Measurements from ENCODE around the gene SLIT3. TPM values are rescaled to one million over a fixed set of nuclear protein-coding genes. Genes with fewer than 3 reads are reported as not detected.

The SLIT3 gene
- total RNA-seq, 1 donor from 2014 or later = 3.5 TPM

DNA sequence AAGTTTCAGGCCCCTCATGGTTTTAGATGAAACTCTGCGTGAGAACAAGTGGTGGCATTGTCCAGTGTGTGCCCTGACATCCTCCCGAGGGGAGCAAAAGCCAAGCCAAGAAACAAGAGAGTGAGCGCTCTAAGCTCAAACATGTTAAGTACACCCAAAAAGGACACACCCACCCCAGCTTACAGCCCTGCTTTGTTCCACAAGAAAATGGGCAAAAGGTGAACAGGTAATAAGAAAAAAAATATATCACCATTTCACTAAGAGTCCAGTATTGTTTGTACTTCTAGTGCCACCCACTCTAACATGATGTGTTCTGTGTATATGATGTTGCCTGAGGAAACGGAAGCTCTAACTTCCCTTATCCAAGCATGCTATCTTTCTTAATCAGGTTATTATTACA, 278.2 kb downstream of the SLIT3 start:
- no peak for ATAC-seq

GRCh38 chr5:169020102-169020501, 280.8 kb downstream of the SLIT3 start:
- ATAC-seq = no peak

- no peak for ATAC-seq
Measured at GRCh38 chr5:169018925-169019324, 282.0 kb downstream of the SLIT3 start.

- ATAC-seq = no peak
Measured at GRCh38 chr5:169015991-169016390, 284.9 kb downstream of the SLIT3 start.

- ATAC-seq = no peak
Measured at GRCh38 chr5:169013846-169014245, 287.1 kb downstream of the SLIT3 start.

- ATAC-seq = no peak
Measured at GRCh38 chr5:169013208-169013728, 287.7 kb downstream of the SLIT3 start.

- ATAC-seq = no peak
Measured at GRCh38 chr5:169012450-169012849, 288.5 kb downstream of the SLIT3 start.

- ATAC-seq = no peak
Measured at GRCh38 chr5:169011451-169011850, 289.5 kb downstream of the SLIT3 start.

DNA sequence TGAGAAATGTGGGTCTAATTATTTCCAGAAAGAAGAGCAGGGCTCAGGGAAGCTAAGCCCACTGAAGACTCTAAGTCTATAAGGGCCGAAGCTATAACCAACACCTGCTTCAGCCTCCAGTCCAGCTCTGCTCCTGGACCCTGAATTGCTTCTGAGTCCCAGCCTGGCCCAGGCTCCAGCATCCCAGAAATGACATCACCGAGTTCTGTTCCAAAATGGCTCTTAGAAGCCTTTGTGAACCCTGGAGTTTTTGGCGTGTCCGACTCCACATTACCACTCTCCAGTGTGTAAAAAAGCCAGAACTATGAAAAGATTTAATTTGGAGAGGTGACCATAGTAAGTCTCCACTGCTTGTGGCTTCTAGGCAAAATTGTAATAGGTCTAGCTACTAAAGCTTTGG, 289.9 kb downstream of the SLIT3 start:
- no peak for ATAC-seq

DNA sequence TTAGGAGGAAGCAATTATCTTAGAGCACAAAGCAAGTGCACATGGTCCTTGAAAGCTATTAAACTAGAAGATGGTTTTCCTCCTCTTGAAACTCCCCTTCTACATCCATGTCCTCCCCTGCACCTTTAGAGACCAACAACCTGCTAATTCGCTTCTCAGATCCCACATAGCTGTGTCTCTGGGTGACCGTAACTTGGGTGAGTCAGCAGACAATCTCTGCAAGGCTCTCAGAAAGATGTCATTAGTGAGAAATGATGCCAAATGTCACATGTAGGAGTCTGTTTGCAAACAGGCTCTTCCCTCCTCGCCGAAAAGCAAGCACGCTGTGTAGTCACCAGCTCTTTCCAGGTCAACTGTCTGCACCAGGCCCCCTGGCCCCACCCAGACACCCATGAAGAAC, 291.8 kb downstream of the SLIT3 start:
- no peak for ATAC-seq

GRCh38 chr5:169006842-169007790, 293.8 kb downstream of the SLIT3 start:
- peak; percentile 59 for ATAC-seq

- no peak for ATAC-seq
Measured at GRCh38 chr5:169004551-169004950, 296.4 kb downstream of the SLIT3 start.

DNA sequence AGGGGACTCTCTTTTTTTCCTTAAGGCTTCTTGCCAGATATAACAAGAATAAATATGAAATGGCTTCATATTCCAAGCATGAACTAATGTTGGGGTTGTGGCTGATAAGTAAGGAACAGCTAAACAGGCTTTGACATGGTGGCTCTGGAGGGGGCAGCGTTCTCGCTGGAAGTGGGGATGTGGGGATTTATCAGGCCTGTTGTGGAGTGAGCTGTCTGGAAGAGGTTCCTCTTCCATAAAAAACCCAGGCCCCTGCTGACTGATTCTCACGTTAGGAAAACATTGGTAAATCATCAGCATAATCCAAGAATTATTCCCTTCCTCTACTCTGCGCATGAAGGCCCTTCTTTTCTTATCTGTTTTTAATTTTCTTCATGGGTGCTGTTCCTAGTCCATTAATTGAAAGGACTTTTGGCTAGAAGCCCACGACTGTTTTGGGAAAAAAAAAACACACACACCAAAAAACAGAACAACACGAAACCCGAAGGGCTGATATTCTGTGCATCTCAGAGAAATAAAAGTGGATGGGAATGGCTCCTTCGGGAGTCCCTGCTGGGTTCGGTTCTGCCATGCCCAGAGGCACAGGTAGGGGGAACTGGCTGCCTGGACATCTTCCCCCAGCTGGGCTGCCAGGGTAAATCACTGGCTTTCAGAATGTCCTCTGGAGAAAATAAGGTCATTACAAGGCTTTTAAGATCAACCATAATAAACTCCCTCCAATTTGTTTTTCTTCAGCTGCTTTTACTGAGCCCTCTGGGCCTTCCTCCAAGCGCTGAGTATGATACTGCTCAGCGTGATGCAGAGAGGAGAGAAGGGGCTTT, 297.0 kb downstream of the SLIT3 start:
- ATAC-seq = no peak

DNA sequence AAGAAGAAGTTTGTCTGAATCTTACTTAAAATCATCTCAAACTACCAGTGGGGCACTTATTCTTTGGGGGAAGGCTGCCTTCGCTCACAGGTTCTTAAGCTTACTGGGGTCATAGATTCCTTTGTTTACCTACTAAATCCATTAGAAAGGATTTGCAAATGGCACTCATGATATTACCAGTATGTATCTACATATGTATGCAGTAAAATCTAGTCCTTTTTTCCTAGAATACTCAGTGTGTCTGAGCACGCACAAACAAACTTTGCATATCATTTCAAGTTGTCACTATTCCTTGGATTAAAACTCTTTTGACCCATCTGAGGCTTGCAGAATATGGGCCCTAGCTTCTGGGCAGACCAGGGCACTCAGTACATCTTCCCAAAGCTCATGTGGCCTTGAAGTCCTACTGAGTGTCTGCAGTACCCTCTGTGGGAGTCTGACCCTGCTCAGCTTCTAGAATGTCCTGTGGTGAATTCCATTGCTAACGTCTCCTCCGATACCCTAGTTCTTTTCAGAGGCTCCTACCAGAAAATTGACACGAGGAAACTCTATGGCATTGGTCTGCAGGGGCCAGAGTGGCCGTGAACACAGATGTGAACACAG, 297.9 kb downstream of the SLIT3 start:
- ATAC-seq = no peak

DNA sequence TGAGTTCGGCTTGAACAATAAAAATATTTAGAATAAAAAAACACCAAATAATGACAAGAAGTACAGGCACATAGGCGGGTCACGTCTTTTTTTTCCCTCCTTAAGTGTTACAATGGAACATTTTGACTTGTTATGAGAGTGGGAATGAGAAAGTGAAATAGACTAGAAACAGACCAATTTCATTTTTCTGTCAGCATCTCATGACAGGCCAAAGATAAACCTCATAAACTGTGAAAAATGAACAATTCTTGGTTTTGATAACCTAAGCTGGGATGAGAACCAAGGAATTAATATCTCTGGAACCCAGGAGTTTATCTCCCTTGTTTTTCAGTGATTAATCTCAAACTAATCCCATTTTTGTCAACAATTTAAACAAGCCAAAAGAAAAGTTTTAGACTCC, 299.5 kb downstream of the SLIT3 start:
- ATAC-seq = no peak

- ATAC-seq = no peak
Measured at GRCh38 chr5:168995024-168995423, 305.9 kb downstream of the SLIT3 start.

DNA sequence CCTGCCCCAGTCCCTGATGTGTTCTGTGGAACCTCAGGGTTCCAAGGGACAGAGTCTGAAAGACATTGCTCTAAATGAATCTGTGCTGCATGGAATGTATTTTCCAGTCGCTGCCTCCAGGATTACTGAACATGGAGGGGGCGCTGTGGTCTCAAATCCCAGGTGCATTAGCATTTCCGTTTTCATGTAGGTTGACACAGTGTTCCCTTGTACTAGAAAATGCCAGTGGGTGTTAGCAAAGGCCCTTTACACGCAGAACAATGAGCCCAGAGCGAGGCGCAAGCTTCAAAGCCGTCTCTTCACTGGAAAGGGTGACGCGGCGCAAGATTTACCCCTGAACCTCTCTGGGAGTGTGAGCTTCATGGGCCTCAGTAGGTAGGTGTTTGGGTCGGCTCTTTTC, 308.3 kb downstream of the SLIT3 start:
- no peak for ATAC-seq

DNA sequence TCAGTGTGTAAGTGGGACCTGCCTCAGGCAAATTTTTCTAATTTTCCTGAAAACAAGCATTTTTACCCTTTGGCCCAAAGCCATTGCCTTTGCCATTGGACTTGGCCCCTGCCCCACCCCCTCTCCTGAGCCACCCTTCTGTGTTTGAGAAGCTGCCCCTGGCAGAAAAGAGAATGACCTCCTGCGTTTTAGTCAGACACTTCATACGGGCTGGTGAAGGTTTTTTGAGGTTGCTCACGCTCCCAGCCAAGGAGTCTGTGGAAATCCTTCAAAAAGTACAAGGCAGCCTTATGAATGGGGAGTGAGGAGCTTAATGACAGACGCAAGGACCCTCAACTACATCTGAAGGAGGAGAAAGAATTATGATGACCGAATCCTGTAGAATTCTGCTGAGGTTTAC, 308.9 kb downstream of the SLIT3 start:
- no peak for ATAC-seq

DNA sequence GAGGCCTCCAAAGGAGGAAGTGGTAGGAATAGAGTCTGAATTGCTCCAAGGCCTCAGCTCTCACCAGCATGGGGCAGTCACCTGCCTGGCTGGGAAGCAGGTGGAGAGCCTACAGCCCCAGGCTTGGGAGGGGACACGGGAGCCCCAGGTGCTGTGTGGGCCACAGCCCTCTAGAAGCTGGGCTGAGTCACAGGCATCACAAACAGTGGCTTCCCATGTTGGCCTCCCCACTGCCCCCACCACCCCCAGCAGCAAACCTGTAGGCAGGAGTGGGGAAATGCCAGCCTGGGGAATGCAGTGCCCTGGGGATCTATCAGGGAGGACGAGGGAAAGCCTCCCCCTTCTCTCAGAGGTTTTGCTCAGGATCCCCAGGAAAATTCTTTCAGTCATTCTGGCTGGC, 309.6 kb downstream of the SLIT3 start:
- ATAC-seq = no peak

DNA sequence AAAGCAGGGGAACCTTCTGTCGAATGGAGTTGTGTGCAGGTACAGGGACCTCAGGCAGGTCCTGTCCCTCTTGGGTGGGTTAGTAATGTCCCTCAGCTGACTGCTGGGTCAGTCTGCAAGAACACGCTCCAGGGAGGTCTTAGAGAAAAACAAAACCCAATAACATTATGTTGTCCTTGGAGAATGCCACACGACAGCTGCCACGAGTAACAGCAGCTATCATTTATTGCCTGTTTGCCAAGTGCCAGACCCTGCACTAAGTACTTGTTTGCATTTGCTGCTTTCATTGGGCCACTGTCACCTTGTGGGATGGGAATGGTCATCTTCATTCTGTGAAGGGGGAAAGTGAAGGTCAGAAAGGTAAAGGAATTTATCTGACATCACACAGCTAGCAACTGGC, 310.3 kb downstream of the SLIT3 start:
- no peak for ATAC-seq

DNA sequence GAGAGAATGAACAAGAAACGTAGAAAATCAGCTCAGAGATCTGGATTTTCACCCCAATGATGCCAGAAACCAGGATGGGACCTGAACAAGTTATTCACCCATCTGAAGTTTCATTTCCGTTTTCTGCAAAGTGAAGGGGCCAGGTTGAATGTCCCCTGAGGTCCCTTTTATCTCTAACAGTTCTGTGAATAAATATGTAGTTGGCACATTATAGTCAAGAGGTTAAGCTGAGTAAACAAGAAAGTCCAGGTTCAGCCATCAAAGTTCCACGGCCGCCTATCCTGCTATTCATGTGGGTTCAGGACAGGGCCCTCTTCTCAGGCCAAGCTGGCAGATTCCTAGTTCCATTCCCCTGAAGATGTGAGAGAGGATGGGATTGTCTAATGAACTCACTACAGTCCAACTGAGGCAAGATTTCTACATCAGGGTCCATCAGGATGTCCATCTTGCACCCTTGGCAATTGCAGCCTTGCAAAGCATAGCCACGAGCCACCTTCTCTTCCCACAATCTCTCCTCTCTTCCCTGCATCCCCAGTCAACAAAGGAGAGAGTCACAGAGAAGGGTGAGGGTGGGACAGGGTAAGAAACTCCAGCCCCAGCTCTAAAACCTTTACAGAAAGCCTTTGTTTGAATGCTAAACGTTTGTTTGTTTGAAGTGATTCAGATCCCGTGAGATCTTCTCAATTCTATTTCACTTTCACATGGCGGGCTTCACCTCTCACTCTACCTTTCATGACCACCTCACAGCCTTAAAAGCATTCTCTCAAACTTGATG, 311.0 kb downstream of the SLIT3 start:
- no peak for ATAC-seq

GRCh38 chr5:168988699-168989098, 312.2 kb downstream of the SLIT3 start:
- no peak for ATAC-seq
